ENCODE results near the gene NEDD9. TPM values are rescaled to one million over a fixed set of nuclear protein-coding genes. Genes with fewer than 3 reads are reported as not detected.

NEDD9 gene
- total RNA-seq, 4 donors from 2014 or later: 36.2 to 99.1 (median 70.2) TPM

DNA sequence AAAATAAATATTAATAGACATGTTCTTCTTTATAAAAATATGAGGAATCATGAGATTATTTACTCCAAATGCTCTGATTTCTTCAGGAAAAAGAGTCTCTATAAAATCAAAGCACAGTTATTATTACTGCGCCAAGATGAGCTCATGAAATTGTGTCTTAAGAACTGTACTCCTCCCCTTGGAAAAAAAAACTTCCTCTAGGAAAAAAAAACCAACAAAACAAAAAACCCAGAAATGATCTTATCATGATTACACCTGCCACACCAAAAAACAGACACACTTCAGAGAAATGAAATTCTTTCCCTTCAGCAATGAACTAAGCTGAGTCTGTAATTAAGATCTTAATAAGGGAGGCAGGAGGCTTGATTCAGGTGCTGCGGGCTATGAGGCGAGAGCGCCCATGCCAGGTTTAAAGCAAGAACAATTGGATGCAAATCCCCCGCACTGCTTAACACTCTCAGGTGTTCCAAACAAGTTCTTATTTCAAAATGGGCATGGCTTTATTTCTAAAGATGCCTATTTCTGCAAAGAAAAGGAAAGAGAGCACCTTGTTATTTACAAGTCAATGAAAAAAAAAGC, 9.1 kb downstream of the NEDD9 start:
- H3K27me3 ChIP-seq: no peaks in the 10 kb centered on the region
- no peaks in the 10 kb centered on the region for H3K36me3 ChIP-seq
- peaks cover 6 to 8% of the 10 kb centered on the region in 2 donors for H3K4me1 ChIP-seq
- intact Hi-C loops (cut with DNase I; ENCODE audit: low total_unique reads): no loop called here
- no peak for TF ChIP-seq POLR2A (IDR thresholded peaks at IDR 0.05)
- TF ChIP-seq, protein P1, sequence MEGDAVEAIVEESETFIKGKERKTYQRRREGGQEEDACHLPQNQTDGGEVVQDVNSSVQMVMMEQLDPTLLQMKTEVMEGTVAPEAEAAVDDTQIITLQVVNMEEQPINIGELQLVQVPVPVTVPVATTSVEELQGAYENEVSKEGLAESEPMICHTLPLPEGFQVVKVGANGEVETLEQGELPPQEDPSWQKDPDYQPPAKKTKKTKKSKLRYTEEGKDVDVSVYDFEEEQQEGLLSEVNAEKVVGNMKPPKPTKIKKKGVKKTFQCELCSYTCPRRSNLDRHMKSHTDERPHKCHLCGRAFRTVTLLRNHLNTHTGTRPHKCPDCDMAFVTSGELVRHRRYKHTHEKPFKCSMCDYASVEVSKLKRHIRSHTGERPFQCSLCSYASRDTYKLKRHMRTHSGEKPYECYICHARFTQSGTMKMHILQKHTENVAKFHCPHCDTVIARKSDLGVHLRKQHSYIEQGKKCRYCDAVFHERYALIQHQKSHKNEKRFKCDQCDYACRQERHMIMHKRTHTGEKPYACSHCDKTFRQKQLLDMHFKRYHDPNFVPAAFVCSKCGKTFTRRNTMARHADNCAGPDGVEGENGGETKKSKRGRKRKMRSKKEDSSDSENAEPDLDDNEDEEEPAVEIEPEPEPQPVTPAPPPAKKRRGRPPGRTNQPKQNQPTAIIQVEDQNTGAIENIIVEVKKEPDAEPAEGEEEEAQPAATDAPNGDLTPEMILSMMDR (IDR thresholded peaks at IDR 0.05): no peak
- no peak overlapping the region for H3K4me3 ChIP-seq
- H3K27ac ChIP-seq: peak overlapping the region; percentile 73 to 94
- no peak for DNase-seq
- no peaks in the 10 kb centered on the region for H3K9me3 ChIP-seq

DNA sequence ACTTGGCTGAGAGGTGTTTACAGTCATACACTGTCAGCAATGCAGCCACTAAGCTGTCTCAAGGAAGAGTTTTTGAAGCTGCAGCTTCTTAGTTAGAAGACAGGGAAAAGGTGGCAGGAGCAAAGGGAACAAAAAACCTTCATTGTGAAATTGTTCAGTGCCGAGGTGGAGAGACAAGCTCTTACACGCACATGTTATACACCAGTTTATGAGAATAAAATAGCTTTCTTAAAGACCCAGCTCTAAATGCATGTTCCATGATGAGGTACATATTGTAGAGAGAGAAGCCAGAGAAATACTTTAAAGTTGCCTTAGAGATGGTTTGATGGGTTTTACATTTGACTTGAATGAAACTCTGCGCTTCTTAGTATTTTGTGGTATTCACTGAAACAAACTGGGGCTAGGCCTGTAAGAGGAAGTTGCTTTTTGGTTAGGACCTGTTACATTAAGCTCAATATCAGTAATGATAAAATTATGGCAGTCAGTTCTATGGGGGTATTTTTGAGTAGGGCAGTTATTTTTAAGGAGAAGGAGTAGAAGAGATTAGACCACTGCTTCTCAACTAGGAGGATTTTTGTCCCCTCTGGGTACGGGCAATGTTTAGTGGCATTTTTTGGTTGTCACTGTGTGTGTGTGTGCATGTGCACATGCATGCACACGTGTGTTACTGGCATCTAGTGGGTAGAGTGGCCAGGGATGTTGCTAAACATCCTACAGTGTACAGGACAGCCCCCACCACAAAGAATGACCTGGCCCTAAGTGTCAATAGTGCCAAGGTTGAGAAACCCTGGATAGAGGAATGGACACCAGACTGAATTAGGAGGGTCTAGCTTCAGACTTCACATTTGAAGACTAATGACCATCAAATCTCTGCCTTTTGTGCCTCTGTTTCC, 9.8 kb downstream of the NEDD9 start:
- peak overlapping the region; percentile 73 to 94 for H3K27ac ChIP-seq
- no peaks in the 10 kb centered on the region for H3K27me3 ChIP-seq
- no peak overlapping the region for H3K4me3 ChIP-seq
- no peak for DNase-seq
- intact Hi-C loops (cut with DNase I; ENCODE audit: low total_unique reads): no loop called here
- TF ChIP-seq, protein P1 (IDR thresholded peaks at IDR 0.05): no peak
- TF ChIP-seq POLR2A (IDR thresholded peaks at IDR 0.05): no peak
- H3K4me1 ChIP-seq: peaks cover 6 to 8% of the 10 kb centered on the region in 2 donors
- no peaks in the 10 kb centered on the region for H3K36me3 ChIP-seq
- no peaks in the 10 kb centered on the region for H3K9me3 ChIP-seq

DNA sequence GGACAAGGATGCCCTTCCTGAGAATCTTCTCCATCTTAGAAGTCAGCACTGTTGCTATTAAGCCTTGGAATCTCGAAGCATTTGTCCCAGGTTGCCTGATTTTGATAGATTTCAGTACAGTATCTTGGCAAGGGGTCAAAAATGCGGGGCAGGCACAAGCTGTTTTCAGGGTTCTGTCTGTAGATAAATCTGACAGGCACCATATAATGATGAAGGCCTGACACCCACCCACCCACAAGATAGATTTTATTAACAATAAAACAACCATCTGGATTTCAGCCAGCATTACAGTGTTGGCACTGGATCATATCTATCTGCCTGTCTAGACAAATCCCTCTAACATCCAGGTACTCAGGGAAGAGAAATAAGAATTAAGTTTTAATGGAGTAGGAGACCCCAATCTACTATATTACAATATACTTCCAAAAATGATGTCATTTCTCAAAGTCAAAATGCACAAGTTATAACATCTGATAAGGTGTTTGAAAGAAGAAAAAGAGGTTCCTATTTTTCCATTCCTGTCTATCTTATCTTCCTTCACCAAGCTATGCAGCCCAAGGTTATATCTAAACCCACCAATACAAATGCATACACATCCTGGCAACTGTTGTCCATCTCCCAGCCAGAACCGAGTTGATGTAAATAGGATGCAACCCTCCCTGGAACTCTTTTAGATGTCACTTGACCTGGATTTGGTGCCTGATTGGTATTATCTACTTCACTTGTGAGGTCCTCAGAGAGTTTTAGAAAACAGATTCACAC, 10.7 kb downstream of the NEDD9 start:
- intact Hi-C loops (cut with DNase I; ENCODE audit: low total_unique reads): no loop called here
- no peak for DNase-seq
- H3K36me3 ChIP-seq: no peaks in the 10 kb centered on the region
- H3K9me3 ChIP-seq: no peaks in the 10 kb centered on the region
- H3K27me3 ChIP-seq: no peaks in the 10 kb centered on the region
- TF ChIP-seq POLR2A (IDR thresholded peaks at IDR 0.05): no peak
- no peak overlapping the region for H3K4me3 ChIP-seq
- peak overlapping the region; percentile 35 to 94 for H3K27ac ChIP-seq
- peaks cover 6 to 8% of the 10 kb centered on the region in 2 donors for H3K4me1 ChIP-seq

DNA sequence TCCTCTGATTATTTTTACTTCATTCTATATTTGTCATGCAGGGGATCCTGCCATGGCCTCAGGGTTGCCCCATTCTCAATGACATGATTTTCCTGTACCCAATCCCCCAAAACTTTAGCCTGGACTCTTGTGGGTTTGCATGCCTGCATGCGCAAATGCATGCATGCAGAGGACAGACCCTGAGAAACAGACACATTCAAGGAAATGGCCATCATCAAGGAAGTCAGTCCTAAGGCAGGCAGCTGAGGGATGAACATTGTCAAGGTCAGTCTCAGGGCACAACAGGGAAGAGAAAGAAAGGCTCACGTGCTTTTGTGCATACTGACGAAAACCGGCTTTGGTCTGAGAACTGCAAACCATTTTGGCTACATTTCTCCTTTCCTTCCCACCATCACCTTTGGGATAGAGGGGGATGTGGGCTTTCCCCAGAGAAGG, 13.1 kb downstream of the NEDD9 start:
- intact Hi-C loops (cut with DNase I; ENCODE audit: low total_unique reads): no loop called here
- DNase-seq: no peak
- H3K27me3 ChIP-seq: no peaks in the 10 kb centered on the region
- no peaks in the 10 kb centered on the region for H3K36me3 ChIP-seq
- H3K27ac ChIP-seq: peak overlapping the region; percentile 59 to 94
- TF ChIP-seq, protein P1 (IDR thresholded peaks at IDR 0.05): no peak
- TF ChIP-seq POLR2A (IDR thresholded peaks at IDR 0.05): no peak
- no peak overlapping the region for H3K4me3 ChIP-seq
- no peaks in the 10 kb centered on the region for H3K9me3 ChIP-seq
- peaks cover 8 to 11% of the 10 kb centered on the region in 2 donors for H3K4me1 ChIP-seq

DNA sequence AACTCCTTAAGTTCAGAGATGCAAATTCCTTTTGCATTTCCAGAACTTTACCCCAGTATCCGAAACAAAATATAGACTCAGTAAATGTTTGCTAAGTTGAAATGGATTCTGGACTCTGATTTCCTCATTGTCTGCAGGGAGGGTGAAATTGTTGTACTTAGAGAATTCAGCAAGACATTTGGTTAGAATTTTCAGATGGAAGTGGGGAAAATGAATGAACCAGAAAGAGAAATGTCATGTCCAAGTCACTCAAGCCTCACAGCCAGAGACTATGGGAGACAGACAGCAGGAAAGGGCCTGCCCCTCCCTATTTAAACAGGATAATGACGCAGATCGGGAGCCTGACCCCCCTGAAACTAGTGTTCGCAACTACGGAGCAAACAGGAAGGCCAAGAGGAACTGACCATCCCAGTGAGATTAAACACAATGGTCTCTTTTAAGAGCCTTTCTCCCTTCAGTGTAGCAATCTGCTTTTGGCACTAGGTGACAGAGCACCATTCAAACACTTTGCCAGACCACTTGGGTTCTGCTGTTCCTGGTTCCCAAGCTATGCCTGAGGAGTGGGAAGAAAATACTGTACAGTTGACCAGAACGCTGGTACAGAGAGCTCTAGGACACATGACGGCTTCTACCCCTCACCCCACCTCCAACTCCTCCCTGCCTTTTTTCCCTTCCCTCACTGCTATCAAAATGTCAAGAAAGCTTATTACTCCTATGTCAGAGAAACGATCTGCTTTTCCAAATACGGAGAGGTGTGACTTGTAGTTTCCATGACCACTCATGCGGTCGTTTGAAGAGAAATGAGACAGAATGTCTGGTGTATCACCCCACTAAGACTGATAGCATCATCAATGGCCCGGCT, 13.7 kb downstream of the NEDD9 start:
- Histone ChIP-seq H3K27ac (peak overlapping the region; percentile 59 to 94), H3K9me3 (no peaks in the 10 kb centered on the region), H3K4me3 (no peak overlapping the region), H3K27me3 (no peaks in the 10 kb centered on the region), H3K4me1 (peaks cover 8 to 11% of the 10 kb centered on the region in 2 donors), H3K36me3 (no peaks in the 10 kb centered on the region)
- intact Hi-C loops (cut with DNase I; ENCODE audit: low total_unique reads): no loop called here
- peak in 1 of 2 donors; percentile 62 for DNase-seq
- TF ChIP-seq, protein P1 (IDR thresholded peaks at IDR 0.05): no peak
- TF ChIP-seq POLR2A (IDR thresholded peaks at IDR 0.05): peak; percentile 22 to 63

All from uterus (tissue), 4 donors.